ENCODE measurements around the gene STK39. TPM values are rescaled to one million over a fixed set of nuclear protein-coding genes. Genes with fewer than 3 reads are reported as not detected.

The STK39 gene
- total and polyA plus RNA-seq, 2 donors (not counting 1 experiment from before 2014, with no cell fraction given), result 2.3 to 14.6 TPM

DNA sequence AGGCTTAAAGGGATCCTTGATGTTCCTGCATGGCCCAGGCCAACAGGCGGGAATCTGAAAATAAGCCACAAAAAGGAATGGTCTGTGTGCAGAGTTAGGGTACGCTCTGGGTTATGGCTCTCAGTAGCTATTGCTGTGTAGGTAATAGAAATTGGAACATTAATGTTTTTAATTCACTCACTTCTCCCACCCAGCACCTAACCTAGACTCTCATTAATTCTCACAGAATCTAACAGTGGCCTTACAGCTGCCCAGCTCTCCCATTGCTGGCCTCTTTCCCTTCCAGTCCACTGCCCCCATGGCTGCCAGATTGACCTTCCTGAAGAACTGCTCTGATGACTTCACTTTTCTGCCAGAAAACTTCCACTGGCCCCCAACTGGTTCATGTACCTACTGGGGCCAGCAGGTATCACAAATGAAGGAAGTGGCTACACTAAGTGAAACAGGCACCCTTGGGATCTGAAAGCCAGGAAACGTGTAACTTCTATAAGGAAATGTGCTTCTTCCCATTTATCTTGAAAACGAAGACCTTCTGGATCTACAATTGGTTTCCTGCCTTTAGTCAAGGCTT, 315.2 kb downstream of the STK39 start:
- Histone ChIP-seq H3K79me2 (ENCODE audit: control insufficient read depth, insufficient read depth, low read length) (no peaks in the 10 kb centered on the region), H3K27me3 (replicated peaks in 1 of 4; ENCODE audit: control extremely low read depth in 1 of 4, control insufficient read depth in 3 of 4, insufficient read depth in 4 of 4, low read length in 3 of 4) (no peaks in the 10 kb centered on the region), H3K4me1 (ENCODE audit: control insufficient read depth in 2 of 2, insufficient read depth in 2 of 2, low read length in 2 of 2) (no peaks in the 10 kb centered on the region), H3K4me3 (ENCODE audit: control extremely low read depth in 1 of 5, extremely low read depth in 1 of 5, insufficient read depth in 1 of 5, low read depth in 2 of 5, low read length in 4 of 5) (no peak overlapping the region), H3K9ac (ENCODE audit: low read length) (no peak overlapping the region), H2AFZ (ENCODE audit: insufficient read depth, low read depth, low read length, poor library complexity, severe bottlenecking) (no peak overlapping the region), H3K9me3 (ENCODE audit: control extremely low read depth in 1 of 3, control insufficient read depth in 2 of 3, insufficient read depth in 1 of 3, low read length in 2 of 3) (peaks cover 0 to 2% (median 0%) of the 10 kb centered on the region in 3 donors), H3K36me3 (replicated peaks in 1 of 2; ENCODE audit: control extremely low read depth in 1 of 2, control insufficient read depth in 1 of 2, extremely low read depth in 1 of 2, insufficient read depth in 2 of 2, low read length in 1 of 2) (no peaks in the 10 kb centered on the region), H3K27ac (ENCODE audit: low read length in 2 of 2) (no peak overlapping the region), H4K20me1 (ENCODE audit: control insufficient read depth, insufficient read depth, low read length, poor library complexity, severe bottlenecking) (no peaks in the 10 kb centered on the region), H3K4me2 (replicated peaks; ENCODE audit: low read depth, low read length, poor library complexity, severe bottlenecking) (no peak overlapping the region)
- H3K4me3 Mint-ChIP-seq, result no peak overlapping the region
- no peak for TF ChIP-seq EZH2 (IDR thresholded peaks at IDR 0.05; ENCODE audit: borderline replicate concordance, insufficient read depth, low read depth, low read length, poor library complexity, severe bottlenecking)
- TF ChIP-seq, protein P1, sequence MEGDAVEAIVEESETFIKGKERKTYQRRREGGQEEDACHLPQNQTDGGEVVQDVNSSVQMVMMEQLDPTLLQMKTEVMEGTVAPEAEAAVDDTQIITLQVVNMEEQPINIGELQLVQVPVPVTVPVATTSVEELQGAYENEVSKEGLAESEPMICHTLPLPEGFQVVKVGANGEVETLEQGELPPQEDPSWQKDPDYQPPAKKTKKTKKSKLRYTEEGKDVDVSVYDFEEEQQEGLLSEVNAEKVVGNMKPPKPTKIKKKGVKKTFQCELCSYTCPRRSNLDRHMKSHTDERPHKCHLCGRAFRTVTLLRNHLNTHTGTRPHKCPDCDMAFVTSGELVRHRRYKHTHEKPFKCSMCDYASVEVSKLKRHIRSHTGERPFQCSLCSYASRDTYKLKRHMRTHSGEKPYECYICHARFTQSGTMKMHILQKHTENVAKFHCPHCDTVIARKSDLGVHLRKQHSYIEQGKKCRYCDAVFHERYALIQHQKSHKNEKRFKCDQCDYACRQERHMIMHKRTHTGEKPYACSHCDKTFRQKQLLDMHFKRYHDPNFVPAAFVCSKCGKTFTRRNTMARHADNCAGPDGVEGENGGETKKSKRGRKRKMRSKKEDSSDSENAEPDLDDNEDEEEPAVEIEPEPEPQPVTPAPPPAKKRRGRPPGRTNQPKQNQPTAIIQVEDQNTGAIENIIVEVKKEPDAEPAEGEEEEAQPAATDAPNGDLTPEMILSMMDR (IDR thresholded peaks at IDR 0.05), result no peak
- DNase-seq (no peak), ATAC-seq (ENCODE audit: low read depth) (no peak)
- no peaks in the 10 kb centered on the region for H3K4me1 Mint-ChIP-seq
- ChIA-PET CTCF (no interaction called here), POLR2A (no interaction called here)
- intact Hi-C loops (cut with micrococcal nuclease), result no loop called here
- no peaks in the 10 kb centered on the region for H3K9me3 Mint-ChIP-seq (ENCODE audit: insufficient read depth)
- 53% methylated on average over 3 of the region's 4 CpGs for WGBS (ENCODE audit: insufficient coverage)
- peaks cover 3% of the 10 kb centered on the region for H3K27me3 Mint-ChIP-seq
- no peak overlapping the region for H3K27ac Mint-ChIP-seq

DNA sequence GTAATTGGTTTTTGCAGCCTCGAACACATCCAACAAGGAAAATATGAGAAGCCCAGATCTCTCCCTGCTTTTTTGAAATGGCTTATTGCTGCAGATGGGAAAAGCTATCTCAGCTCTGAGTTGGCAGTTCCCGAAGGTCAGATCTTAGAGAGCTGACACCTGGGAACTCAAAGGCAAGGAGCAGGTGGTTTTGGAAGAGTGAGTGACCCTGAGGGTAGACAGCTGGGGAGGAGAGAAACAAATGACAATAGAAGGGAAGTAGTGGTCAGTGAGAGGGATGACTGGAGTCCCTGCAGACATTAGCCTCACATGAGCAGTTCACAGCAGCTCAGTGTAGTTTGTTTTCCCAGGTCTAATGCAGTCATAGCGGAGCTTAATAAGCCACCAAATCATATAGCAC, 317.9 kb downstream of the STK39 start:
- H3K27me3 Mint-ChIP-seq, result peaks cover 3% of the 10 kb centered on the region
- intact Hi-C loops (cut with micrococcal nuclease), result no loop called here
- no peak overlapping the region for H3K4me3 Mint-ChIP-seq
- Histone ChIP-seq H3K4me1 (ENCODE audit: control insufficient read depth in 2 of 2, insufficient read depth in 2 of 2, low read length in 2 of 2) (no peaks in the 10 kb centered on the region), H3K27ac (ENCODE audit: low read length in 2 of 2) (no peak overlapping the region), H3K4me3 (ENCODE audit: control extremely low read depth in 1 of 5, extremely low read depth in 1 of 5, insufficient read depth in 1 of 5, low read depth in 2 of 5, low read length in 4 of 5) (no peak overlapping the region), H3K36me3 (replicated peaks in 1 of 2; ENCODE audit: control extremely low read depth in 1 of 2, control insufficient read depth in 1 of 2, extremely low read depth in 1 of 2, insufficient read depth in 2 of 2, low read length in 1 of 2) (no peaks in the 10 kb centered on the region), H3K4me2 (replicated peaks; ENCODE audit: low read depth, low read length, poor library complexity, severe bottlenecking) (no peak overlapping the region), H3K9me3 (ENCODE audit: control extremely low read depth in 1 of 3, control insufficient read depth in 2 of 3, insufficient read depth in 1 of 3, low read length in 2 of 3) (no peaks in the 10 kb centered on the region), H4K20me1 (ENCODE audit: control insufficient read depth, insufficient read depth, low read length, poor library complexity, severe bottlenecking) (no peaks in the 10 kb centered on the region), H2AFZ (ENCODE audit: insufficient read depth, low read depth, low read length, poor library complexity, severe bottlenecking) (no peak overlapping the region), H3K9ac (ENCODE audit: low read length) (no peak overlapping the region), H3K79me2 (ENCODE audit: control insufficient read depth, insufficient read depth, low read length) (no peaks in the 10 kb centered on the region), H3K27me3 (replicated peaks in 1 of 4; ENCODE audit: control extremely low read depth in 1 of 4, control insufficient read depth in 3 of 4, insufficient read depth in 4 of 4, low read length in 3 of 4) (no peaks in the 10 kb centered on the region)
- WGBS (ENCODE audit: insufficient coverage), result 87% methylated on average over 2 of the region's 3 CpGs
- H3K9me3 Mint-ChIP-seq (ENCODE audit: insufficient read depth), result no peaks in the 10 kb centered on the region
- TF ChIP-seq, protein P1 (IDR thresholded peaks at IDR 0.05), result no peak
- no peak for TF ChIP-seq EZH2 (IDR thresholded peaks at IDR 0.05; ENCODE audit: borderline replicate concordance, insufficient read depth, low read depth, low read length, poor library complexity, severe bottlenecking)
- no peak for DNase-seq
- POLR2A ChIA-PET, result no interaction called here
- H3K4me1 Mint-ChIP-seq, result no peaks in the 10 kb centered on the region
- no peak for ATAC-seq (ENCODE audit: low read depth)
- H3K27ac Mint-ChIP-seq, result no peak overlapping the region
- CTCF ChIA-PET, result no interaction called here

Data from B cell (primary cell).